ENCODE measurements around the gene LIMD2. TPM values are rescaled to one million over a fixed set of nuclear protein-coding genes. Genes with fewer than 3 reads are reported as not detected.
"Not testable (repeated sequence)": the region's sequence is repeated elsewhere in the genome, so short reads cannot be mapped to it uniquely, and the experiment has no call there.

Gene LIMD2
- polyA plus RNA-seq, 1 of the 3 experiments (the other 2 are of a cell fraction): 78.0 TPM

GRCh38 chr17:63722403-63722802, 22.5 kb upstream of the LIMD2 start (continued):
- TF ChIP-seq CTCF (IDR thresholded peaks at IDR 0.05): no peak
- no peak for TF ChIP-seq EZH2phosphoT487 (IDR thresholded peaks at IDR 0.05; ENCODE audit: borderline replicate concordance, low read depth)
- TF ChIP-seq NRF1 (IDR thresholded peaks at IDR 0.05; ENCODE audit: low read depth, low read length): no peak

GRCh38 chr17:63720194-63720593, 20.3 kb upstream of the LIMD2 start:
- CTCF ChIA-PET: interaction anchor here (3.7 kb wide), 1 partner anchor 10 kb away, joined by 18 read pairs; no protein-coding TSS in a partner anchor
- H4K20me1 ChIP-seq (ENCODE audit: insufficient read depth); DNase-seq; POLR2A ChIA-PET; H3K9me2 ChIP-seq; H3K27ac ChIP-seq (ENCODE audit: low read depth in 2 of 2, low read length in 1 of 2); H3K4me1 ChIP-seq (ENCODE audit: control insufficient read depth in 1 of 2, insufficient read depth in 2 of 2, low read depth in 1 of 2, low read length in 1 of 2); H3K79me2 ChIP-seq (ENCODE audit: insufficient read depth); H3K4me2 ChIP-seq; H3K9me3 ChIP-seq; H3K9ac ChIP-seq; H3K27me3 ChIP-seq (ENCODE audit: insufficient read depth); H2AFZ ChIP-seq (ENCODE audit: low read depth); H3K4me3 ChIP-seq (ENCODE audit: low read depth in 2 of 2, low read length in 1 of 2): not testable (repeated sequence)
- WGBS (ENCODE audit: low lambda C conversion rate): 97% methylated on average over 5 of the region's 5 CpGs
- Histone ChIP-seq H3F3A (replicated peaks; ENCODE audit: insufficient read depth) (peaks cover 16% of the 10 kb centered on the region), H3K36me3 (replicated peaks in 1 of 2; ENCODE audit: control insufficient read depth in 1 of 2, insufficient read depth in 2 of 2, low read length in 1 of 2) (peaks cover 14 to 25% of the 10 kb centered on the region in 2 experiments)

GRCh38 chr17:63718988-63719387, 19.1 kb upstream of the LIMD2 start:
- ChIA-PET CTCF (interaction anchor here (0.8 kb wide), 1 partner anchor 19 kb away, joined by 3 read pairs; the partner anchor contains the start of gene LIMD2), POLR2A (interaction anchor here (0.6 kb wide), 1 partner anchor 55 kb away, joined by 3 read pairs; the partner anchor contains the start of gene CCDC47)
- no peak for DNase-seq
- WGBS (ENCODE audit: low lambda C conversion rate): 92% methylated on average over 5 of the region's 5 CpGs
- peaks cover 0 to 5% of the 10 kb centered on the region in 2 experiments; a peak in 2 of 4 replicates for H3K4me1 ChIP-seq (ENCODE audit: control insufficient read depth in 1 of 2, insufficient read depth in 2 of 2, low read depth in 1 of 2, low read length in 1 of 2)
- no peak overlapping the region for H3K4me2 ChIP-seq
- no peak overlapping the region for H3K27ac ChIP-seq (ENCODE audit: low read depth in 2 of 2, low read length in 1 of 2)
- H3K4me3 ChIP-seq (ENCODE audit: low read depth in 2 of 2, low read length in 1 of 2): no peak overlapping the region
- no peaks in the 10 kb centered on the region for H3K79me2 ChIP-seq (ENCODE audit: insufficient read depth)
- H3K9me3 ChIP-seq: no peaks in the 10 kb centered on the region
- H3K9ac ChIP-seq: no peak overlapping the region
- H4K20me1 ChIP-seq (ENCODE audit: insufficient read depth): no peaks in the 10 kb centered on the region
- TF ChIP-seq NRF1 (IDR thresholded peaks at IDR 0.05; ENCODE audit: low read depth, low read length) (no peak), USF1 (IDR thresholded peaks at IDR 0.05; ENCODE audit: borderline replicate concordance, low read depth) (no peak), GABPA (IDR thresholded peaks at IDR 0.05; ENCODE audit: low read depth) (no peak), RAD21 (IDR thresholded peaks at IDR 0.05; ENCODE audit: low read length) (no peak), JUND (IDR thresholded peaks at IDR 0.05) (no peak), CHD2 (IDR thresholded peaks at IDR 0.05; ENCODE audit: low read length, partially characterized antibody) (no peak), REST (IDR thresholded peaks at IDR 0.05; ENCODE audit: low read depth, low read length) (no peak), ZBTB33 (IDR thresholded peaks at IDR 0.05; ENCODE audit: borderline replicate concordance, low read depth) (no peak), FOXJ3 (CRISPR knock-in tag; IDR thresholded peaks at IDR 0.05) (no peak), SMC3 (IDR thresholded peaks at IDR 0.05; ENCODE audit: low read depth, low read length) (no peak), YY1 (IDR thresholded peaks at IDR 0.05; ENCODE audit: low read depth) (no peak), CTCF (IDR thresholded peaks at IDR 0.05) (no peak), MXI1 (IDR thresholded peaks at IDR 0.05; ENCODE audit: low read depth, low read length) (no peak)
- H2AFZ ChIP-seq (ENCODE audit: low read depth): no peak overlapping the region
- peaks cover 14 to 21% of the 10 kb centered on the region in 2 experiments for H3K36me3 ChIP-seq (replicated peaks in 1 of 2; ENCODE audit: control insufficient read depth in 1 of 2, insufficient read depth in 2 of 2, low read length in 1 of 2)
- H3K27me3 ChIP-seq (ENCODE audit: insufficient read depth): no peaks in the 10 kb centered on the region
- H3K9me2 ChIP-seq: no peaks in the 10 kb centered on the region
- peaks cover 16% of the 10 kb centered on the region for H3F3A ChIP-seq (replicated peaks; ENCODE audit: insufficient read depth)

Measured in SK-N-SH (cell line).